OCI-M1 (cell line): ENCODE measurements around the gene CDH23.

Experiments used
- DNase-seq: peaks from one replicate; lab custom pipeline; 2025; lab: John Stamatoyannopoulos, UW

The CDH23 gene

DNA sequence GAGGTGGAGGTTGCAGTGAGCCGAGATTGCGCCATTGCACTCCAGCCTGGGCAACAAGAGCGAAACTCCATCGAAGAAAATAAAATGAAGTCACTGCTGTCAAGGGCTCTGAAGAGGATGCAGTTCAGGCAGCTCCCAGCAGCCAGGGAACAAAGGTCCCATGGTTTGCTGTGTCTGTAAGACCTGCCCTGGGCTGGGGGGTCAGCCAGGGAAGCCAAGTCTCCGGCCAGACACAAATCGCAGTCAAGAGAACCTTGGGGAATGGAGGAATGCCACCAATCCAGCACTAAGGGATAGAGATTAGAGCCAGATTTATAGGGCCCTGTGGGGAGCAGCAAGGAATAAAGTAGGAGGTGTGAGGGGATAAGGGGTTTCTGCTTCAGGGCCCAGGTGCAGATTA, 405.5 kb downstream of the CDH23 start:
- no peak for DNase-seq

DNA sequence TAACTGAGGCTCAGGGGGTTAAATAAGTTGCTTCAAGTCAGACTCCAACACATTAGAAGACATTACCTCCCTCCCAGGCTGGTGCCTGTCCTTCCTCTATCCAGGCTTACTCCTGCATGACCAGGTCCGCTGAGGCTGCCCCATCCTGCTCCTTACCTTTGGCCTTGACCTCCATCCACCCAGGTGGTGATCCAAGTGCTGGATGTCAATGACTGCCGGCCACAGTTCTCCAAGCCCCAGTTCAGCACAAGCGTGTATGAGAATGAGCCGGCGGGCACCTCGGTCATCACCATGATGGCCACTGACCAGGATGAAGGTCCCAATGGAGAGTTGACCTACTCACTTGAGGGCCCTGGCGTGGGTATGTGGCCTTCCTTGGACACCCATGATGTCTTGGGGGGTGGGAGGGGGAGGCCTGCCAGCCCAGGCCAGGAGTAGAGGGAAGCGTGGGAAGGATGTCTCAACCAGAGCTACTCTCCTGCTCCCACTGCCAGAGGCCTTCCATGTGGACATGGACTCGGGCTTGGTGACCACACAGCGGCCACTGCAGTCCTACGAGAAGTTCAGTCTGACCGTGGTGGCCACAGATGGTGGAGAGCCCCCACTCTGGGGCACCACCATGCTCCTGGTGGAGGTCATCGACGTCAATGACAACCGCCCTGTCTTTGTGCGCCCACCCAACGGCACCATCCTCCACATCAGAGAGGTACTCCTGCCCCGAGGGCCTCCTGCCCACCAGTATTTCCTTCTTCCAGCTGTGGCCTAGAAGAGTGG, 406.2 kb downstream of the CDH23 start:
- DNase-seq: no peak

- DNase-seq: peak; percentile 84
These were observed 407.4 kb downstream of the CDH23 start for GRCh38 chr10:71804077-71804476.

- DNase-seq: no peak
These were observed 409.3 kb downstream of the CDH23 start for GRCh38 chr10:71805776-71806703.

GRCh38 chr10:71806704-71807556, 410.2 kb downstream of the CDH23 start:
- DNase-seq: no peak

DNA sequence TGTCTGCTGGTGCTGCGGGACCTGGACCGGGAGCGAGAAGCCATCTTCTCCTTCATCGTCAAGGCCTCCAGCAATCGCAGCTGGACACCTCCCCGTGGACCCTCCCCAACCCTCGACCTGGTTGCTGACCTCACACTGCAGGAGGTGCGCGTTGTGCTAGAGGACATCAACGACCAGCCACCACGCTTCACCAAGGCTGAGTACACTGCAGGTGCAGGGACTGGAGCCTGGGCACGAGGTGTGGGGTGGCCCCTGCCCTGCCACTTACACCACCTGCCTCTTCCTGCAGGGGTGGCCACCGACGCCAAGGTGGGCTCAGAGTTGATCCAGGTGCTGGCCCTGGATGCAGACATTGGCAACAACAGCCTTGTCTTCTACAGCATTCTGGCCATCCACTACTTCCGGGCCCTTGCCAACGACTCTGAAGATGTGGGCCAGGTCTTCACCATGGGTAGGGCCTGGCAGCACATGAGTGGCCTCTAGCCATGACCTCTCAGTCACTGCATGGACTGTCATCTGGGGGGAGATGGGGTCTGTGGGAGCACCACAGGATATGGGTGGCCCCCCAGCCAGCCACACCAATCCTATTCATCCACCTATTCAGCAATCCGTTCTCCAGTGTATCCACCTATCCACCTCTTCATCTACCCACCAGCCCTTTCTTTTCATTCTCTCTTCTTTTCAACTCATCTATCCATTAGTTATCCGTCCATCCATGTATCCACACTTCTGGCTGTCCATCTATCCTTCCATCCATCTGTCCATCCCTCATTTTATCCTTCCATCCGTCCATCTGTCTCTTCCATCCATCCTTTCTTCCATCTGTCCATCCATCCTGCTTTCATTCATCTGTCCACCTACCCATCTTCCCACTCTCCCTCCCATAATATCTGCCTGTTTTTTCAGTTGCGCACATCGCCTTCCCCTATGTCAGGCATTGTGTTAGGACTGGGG, 411.1 kb downstream of the CDH23 start:
- DNase-seq: no peak

GRCh38 chr10:71809628-71810027, 412.9 kb downstream of the CDH23 start:
- DNase-seq: no peak

DNA sequence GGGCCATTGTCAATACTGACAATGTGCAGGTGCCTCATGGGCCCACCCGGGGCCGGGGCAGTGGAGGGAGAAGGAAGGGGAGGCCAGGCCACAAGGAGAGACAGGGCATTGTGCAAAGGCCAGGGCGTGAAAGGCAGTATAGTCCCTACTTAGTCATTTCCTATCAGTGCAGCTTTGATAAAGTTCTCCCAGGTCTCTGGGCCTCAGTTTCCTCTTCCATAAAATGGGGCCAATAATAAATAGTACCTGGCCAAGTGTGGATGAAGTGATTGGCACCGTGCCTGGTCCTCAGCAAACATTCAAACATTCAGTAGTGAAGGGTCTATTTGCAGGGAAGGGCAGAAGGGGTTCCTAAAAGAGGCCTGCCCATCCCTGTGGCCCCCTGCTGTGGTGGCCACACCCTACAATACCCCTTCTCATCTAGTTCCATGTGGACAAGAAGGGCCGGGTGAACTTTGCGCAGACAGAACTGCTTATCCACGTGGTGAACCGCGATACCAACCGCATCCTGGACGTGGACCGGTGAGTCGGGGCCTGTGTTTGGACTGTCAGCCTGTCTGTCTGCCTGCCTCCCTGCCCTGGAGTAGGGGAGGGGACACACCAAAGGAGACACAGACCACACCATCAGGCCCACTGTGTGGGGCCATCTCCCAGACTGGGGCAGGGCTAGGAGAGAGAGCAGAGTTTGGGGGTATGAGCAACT, 413.5 kb downstream of the CDH23 start:
- DNase-seq: peak; percentile 53

GRCh38 chr10:71811351-71811750, 414.6 kb downstream of the CDH23 start:
- no peak for DNase-seq

GRCh38 chr10:71812016-71812912, 415.5 kb downstream of the CDH23 start:
- peak; percentile 84 for DNase-seq

- DNase-seq: no peak
These were observed 416.3 kb downstream of the CDH23 start for GRCh38 chr10:71812913-71813590.

GRCh38 chr10:71814922-71815411, 418.2 kb downstream of the CDH23 start:
- DNase-seq: no peak

DNA sequence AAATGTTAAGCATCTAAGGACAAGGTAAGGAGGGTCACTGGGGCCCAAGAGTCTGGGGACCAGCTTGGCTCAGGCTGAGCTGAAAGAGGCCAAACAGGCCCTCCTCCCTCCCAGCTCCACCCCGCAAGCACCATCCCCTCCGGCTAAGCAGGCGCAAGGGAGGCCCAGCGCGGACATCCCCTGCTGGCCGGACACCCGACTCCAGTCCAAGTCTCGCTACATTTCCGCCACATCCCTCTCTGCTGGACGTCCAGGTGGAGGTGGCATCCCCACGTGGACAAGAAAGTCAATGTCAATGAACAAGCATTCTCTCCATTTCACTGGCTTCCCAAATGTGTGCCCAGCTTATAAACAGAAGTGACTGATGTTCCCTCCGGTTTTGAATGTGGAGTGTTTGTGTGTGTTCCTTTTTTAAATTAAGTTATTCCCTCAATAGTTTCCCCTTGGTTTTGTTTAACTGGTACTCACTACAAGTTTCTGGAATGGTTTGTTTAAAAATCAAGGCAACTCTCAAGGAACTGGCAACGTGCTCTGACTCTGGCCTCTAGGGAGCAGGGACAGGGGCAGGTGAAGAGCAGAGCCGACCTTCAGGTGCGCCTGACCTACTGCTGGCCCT, 418.9 kb downstream of the CDH23 start:
- no peak for DNase-seq

GRCh38 chr10:71816421-71816851, 419.7 kb downstream of the CDH23 start:
- no peak for DNase-seq

GRCh38 chr10:71816936-71817618, 420.4 kb downstream of the CDH23 start:
- DNase-seq: no peak

GRCh38 chr10:71817831-71818655, 421.3 kb downstream of the CDH23 start:
- no peak for DNase-seq
